ENCODE measurements around the gene PRDX3.

The PRDX3 gene

DNA sequence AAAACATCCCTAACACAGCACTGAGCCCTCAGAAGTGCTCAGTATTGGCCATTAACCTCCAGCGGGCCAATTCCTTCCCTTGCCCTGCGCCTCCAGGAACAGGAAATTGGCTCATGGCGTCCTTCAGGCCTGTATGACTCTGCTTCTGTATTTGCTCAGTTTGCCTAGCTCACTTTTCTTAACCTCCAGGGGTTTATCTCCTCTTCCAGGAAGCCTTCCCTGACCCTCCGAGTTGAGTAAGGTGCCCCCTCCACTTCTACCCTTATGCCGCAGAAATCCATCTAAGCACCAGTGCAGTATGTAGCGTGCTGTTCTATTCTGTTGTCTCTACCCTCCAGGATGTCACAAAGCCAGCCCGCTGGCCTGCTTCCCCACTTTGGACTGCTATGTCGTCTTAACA is 12.0 kb downstream of the PRDX3 start:
- TF ChIP-seq, protein P1, sequence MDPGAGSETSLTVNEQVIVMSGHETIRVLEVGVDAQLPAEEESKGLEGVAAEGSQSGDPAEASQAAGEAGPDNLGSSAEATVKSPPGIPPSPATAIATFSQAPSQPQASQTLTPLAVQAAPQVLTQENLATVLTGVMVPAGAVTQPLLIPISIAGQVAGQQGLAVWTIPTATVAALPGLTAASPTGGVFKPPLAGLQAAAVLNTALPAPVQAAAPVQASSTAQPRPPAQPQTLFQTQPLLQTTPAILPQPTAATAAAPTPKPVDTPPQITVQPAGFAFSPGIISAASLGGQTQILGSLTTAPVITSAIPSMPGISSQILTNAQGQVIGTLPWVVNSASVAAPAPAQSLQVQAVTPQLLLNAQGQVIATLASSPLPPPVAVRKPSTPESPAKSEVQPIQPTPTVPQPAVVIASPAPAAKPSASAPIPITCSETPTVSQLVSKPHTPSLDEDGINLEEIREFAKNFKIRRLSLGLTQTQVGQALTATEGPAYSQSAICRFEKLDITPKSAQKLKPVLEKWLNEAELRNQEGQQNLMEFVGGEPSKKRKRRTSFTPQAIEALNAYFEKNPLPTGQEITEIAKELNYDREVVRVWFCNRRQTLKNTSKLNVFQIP (CRISPR knock-in tag; IDR thresholded peaks at IDR 0.05; ENCODE audit: borderline replicate concordance, low read depth): no peak
- TF ChIP-seq SNAI2 (CRISPR knock-in tag; IDR thresholded peaks at IDR 0.05) (no peak), ZNF8 (CRISPR knock-in tag; IDR thresholded peaks at IDR 0.05) (no peak), ARNTL (CRISPR knock-in tag; IDR thresholded peaks at IDR 0.05; ENCODE audit: borderline replicate concordance, low read depth) (no peak), ZC3H10 (CRISPR knock-in tag; IDR thresholded peaks at IDR 0.05) (no peak), TOX (CRISPR knock-in tag; IDR thresholded peaks at IDR 0.05; ENCODE audit: borderline replicate concordance) (no peak), CSDC2 (CRISPR knock-in tag; IDR thresholded peaks at IDR 0.05) (no peak), ZNF565 (CRISPR knock-in tag; conservative IDR thresholded peaks at IDR 0.05; ENCODE audit: low read depth) (no peak), ZFP3 (CRISPR knock-in tag; IDR thresholded peaks at IDR 0.05) (no peak), ZFP30 (CRISPR knock-in tag; IDR thresholded peaks at IDR 0.05) (no peak), GLIS3 (CRISPR knock-in tag; IDR thresholded peaks at IDR 0.05) (no peak), TCF4 (CRISPR knock-in tag; IDR thresholded peaks at IDR 0.05; ENCODE audit: borderline replicate concordance) (no peak), ESRRG (CRISPR knock-in tag; IDR thresholded peaks at IDR 0.05) (no peak), RARB (CRISPR knock-in tag; IDR thresholded peaks at IDR 0.05) (no peak), PPARA (CRISPR knock-in tag; IDR thresholded peaks at IDR 0.05; ENCODE audit: borderline replicate concordance) (no peak)
- TF ChIP-seq, protein P2, sequence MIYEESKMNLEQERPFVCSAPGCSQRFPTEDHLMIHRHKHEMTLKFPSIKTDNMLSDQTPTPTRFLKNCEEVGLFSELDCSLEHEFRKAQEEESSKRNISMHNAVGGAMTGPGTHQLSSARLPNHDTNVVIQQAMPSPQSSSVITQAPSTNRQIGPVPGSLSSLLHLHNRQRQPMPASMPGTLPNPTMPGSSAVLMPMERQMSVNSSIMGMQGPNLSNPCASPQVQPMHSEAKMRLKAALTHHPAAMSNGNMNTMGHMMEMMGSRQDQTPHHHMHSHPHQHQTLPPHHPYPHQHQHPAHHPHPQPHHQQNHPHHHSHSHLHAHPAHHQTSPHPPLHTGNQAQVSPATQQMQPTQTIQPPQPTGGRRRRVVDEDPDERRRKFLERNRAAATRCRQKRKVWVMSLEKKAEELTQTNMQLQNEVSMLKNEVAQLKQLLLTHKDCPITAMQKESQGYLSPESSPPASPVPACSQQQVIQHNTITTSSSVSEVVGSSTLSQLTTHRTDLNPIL (CRISPR knock-in tag; IDR thresholded peaks at IDR 0.05; ENCODE audit: low read depth): no peak
- TF ChIP-seq, protein P3, sequence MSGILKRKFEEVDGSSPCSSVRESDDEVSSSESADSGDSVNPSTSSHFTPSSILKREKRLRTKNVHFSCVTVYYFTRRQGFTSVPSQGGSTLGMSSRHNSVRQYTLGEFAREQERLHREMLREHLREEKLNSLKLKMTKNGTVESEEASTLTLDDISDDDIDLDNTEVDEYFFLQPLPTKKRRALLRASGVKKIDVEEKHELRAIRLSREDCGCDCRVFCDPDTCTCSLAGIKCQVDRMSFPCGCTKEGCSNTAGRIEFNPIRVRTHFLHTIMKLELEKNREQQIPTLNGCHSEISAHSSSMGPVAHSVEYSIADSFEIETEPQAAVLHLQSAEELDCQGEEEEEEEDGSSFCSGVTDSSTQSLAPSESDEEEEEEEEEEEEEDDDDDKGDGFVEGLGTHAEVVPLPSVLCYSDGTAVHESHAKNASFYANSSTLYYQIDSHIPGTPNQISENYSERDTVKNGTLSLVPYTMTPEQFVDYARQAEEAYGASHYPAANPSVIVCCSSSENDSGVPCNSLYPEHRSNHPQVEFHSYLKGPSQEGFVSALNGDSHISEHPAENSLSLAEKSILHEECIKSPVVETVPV (CRISPR knock-in tag; IDR thresholded peaks at IDR 0.05): no peak
- no peak for ATAC-seq

DNA sequence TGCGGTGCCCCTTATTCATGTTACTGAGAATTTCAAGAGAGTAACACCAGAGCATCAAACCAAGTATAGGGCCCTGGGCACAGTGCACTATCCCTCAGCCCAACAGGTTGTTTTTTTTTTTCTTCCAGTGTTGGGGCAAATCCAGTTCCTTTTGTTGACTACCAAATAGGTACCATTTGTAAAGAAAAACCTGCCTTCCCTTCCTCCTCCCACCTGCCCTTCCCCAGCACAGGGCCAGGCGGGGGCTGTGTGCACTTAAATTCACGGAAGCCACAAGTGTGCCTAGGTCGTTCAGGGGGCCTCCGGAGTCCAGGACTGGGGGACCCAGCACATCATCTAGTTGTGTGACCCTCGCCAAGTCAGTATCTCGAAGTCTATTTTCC is 12.5 kb downstream of the PRDX3 start:
- TF ChIP-seq BACH2 (CRISPR knock-in tag; IDR thresholded peaks at IDR 0.05; ENCODE audit: borderline replicate concordance): no peak
- TF ChIP-seq ZC3H10 (CRISPR knock-in tag; IDR thresholded peaks at IDR 0.05): no peak
- TF ChIP-seq ZNF565 (CRISPR knock-in tag; conservative IDR thresholded peaks at IDR 0.05; ENCODE audit: low read depth): no peak
- no peak for TF ChIP-seq ZNF8 (CRISPR knock-in tag; IDR thresholded peaks at IDR 0.05)
- no peak for TF ChIP-seq CSDC2 (CRISPR knock-in tag; IDR thresholded peaks at IDR 0.05)
- no peak for TF ChIP-seq GLIS3 (CRISPR knock-in tag; IDR thresholded peaks at IDR 0.05)
- TF ChIP-seq ZFP30 (CRISPR knock-in tag; IDR thresholded peaks at IDR 0.05): no peak
- TF ChIP-seq, protein P3 (CRISPR knock-in tag; IDR thresholded peaks at IDR 0.05): no peak
- TF ChIP-seq, protein P1 (CRISPR knock-in tag; IDR thresholded peaks at IDR 0.05; ENCODE audit: borderline replicate concordance, low read depth): no peak
- TF ChIP-seq RARB (CRISPR knock-in tag; IDR thresholded peaks at IDR 0.05): no peak
- TF ChIP-seq OSR1 (CRISPR knock-in tag; IDR thresholded peaks at IDR 0.05): no peak
- TF ChIP-seq, protein P2 (CRISPR knock-in tag; IDR thresholded peaks at IDR 0.05; ENCODE audit: low read depth): no peak
- no peak for TF ChIP-seq TOX (CRISPR knock-in tag; IDR thresholded peaks at IDR 0.05; ENCODE audit: borderline replicate concordance)
- no peak for TF ChIP-seq ARNTL (CRISPR knock-in tag; IDR thresholded peaks at IDR 0.05; ENCODE audit: borderline replicate concordance, low read depth)
- no peak for TF ChIP-seq ISL1 (CRISPR knock-in tag; IDR thresholded peaks at IDR 0.05)
- TF ChIP-seq ESRRG (CRISPR knock-in tag; IDR thresholded peaks at IDR 0.05): no peak
- ATAC-seq: peak; percentile 47; the same call in 2 of the 3 replicates

Measured in SK-N-SH treated with all-trans-retinoic acid at 6 μM for 48 hours (cell line).